Astrocyte (in vitro differentiated cells and primary cell): ENCODE data around the gene PCCA. TPM values are rescaled to one million over a fixed set of nuclear protein-coding genes. Genes with fewer than 3 reads are reported as not detected.
"Not testable (repeated sequence)": the region's sequence is repeated elsewhere in the genome, so short reads cannot be mapped to it uniquely, and the experiment has no call there.

Experiments
- DNase-seq: peaks from one replicate; pipeline ENCODE4 v3.0.0-alpha.2; 2010; ENCODE audit warnings: low read depth
- FAIRE-seq: peaks from 2 replicates; lab custom pipeline; 2011; peaks lifted over from hg19 to GRCh38; lab: Jason Lieb, UNC
- H2AFZ ChIP-seq: 2 replicates; pipeline ENCODE4 v1.6.0; 2012; ENCODE audit warnings: low read depth, low read length, inconsistent platforms
- H3K27ac ChIP-seq: 2 replicates; pipeline ENCODE4 v1.5.1; 2011; ENCODE audit warnings: low read depth, low read length, inconsistent platforms
- H3K27me3 ChIP-seq: 2 replicates; pipeline ENCODE4 v1.6.0; 2011; ENCODE audit warnings: low read length, inconsistent platforms; ENCODE audit not compliant: insufficient read depth
- H3K36me3 ChIP-seq: 2 replicates; pipeline ENCODE4 v1.5.1; 2011; ENCODE audit warnings: low read length, inconsistent platforms; ENCODE audit not compliant: insufficient read depth
- H3K4me1 ChIP-seq: 2 replicates; pipeline ENCODE4 v1.5.1; 2011; ENCODE audit warnings: low read length, inconsistent platforms; ENCODE audit not compliant: insufficient read depth
- H3K4me2 ChIP-seq: 2 replicates; pipeline ENCODE4 v1.6.0; 2012; ENCODE audit warnings: low read length, inconsistent platforms
- H3K4me3 ChIP-seq: 2 replicates; pipeline ENCODE4 v1.5.1; 2011; ENCODE audit warnings: low read depth, mild to moderate bottlenecking, low read length, inconsistent platforms; ENCODE audit not compliant: insufficient read depth
- H3K79me2 ChIP-seq: 2 replicates; pipeline ENCODE4 v1.6.0; 2012; ENCODE audit warnings: mild to moderate bottlenecking, low read length, inconsistent platforms; ENCODE audit not compliant: insufficient read depth
- H3K9ac ChIP-seq: 2 replicates; pipeline ENCODE4 v1.6.0; 2012; ENCODE audit warnings: mild to moderate bottlenecking, low read length, inconsistent platforms
- H3K9me3 ChIP-seq: 2 replicates; pipeline ENCODE4 v1.5.1; 2012; ENCODE audit warnings: low read depth, mild to moderate bottlenecking, low read length, inconsistent platforms; ENCODE audit not compliant: insufficient read depth
- H4K20me1 ChIP-seq: 2 replicates; pipeline ENCODE4 v1.6.0; 2012; ENCODE audit warnings: low read length, inconsistent platforms; ENCODE audit not compliant: insufficient read depth
- H3K27ac Mint-ChIP-seq: one replicate; pipeline ENCODE4 v1.8.0; 2021; ENCODE audit warnings: mild to moderate bottlenecking, mixed read lengths; ENCODE audit not compliant: unreplicated experiment
- H3K27me3 Mint-ChIP-seq: one replicate; pipeline ENCODE4 v1.8.0; 2021; ENCODE audit warnings: low read depth, mixed read lengths; ENCODE audit not compliant: unreplicated experiment
- H3K36me3 Mint-ChIP-seq: one replicate; pipeline ENCODE4 v1.8.0; 2021; ENCODE audit warnings: low read depth, mixed read lengths; ENCODE audit not compliant: unreplicated experiment
- H3K4me1 Mint-ChIP-seq: one replicate; pipeline ENCODE4 v1.8.0; 2021; ENCODE audit warnings: low read depth, mixed read lengths; ENCODE audit not compliant: unreplicated experiment
- H3K4me3 Mint-ChIP-seq: one replicate; pipeline ENCODE4 v1.8.0; 2021; ENCODE audit warnings: mild to moderate bottlenecking, moderate library complexity, mixed read lengths; ENCODE audit not compliant: unreplicated experiment
- H3K9me3 Mint-ChIP-seq: one replicate; pipeline ENCODE4 v1.8.0; 2021; ENCODE audit warnings: mild to moderate bottlenecking, mixed read lengths; ENCODE audit not compliant: unreplicated experiment
- CTCF ChIP-seq: IDR thresholded peaks from 2 replicates; pipeline ENCODE4 v1.5.1; 2011; ENCODE audit warnings: low read depth, mild to moderate bottlenecking, inconsistent platforms, low read length, moderate library complexity; ENCODE audit not compliant: insufficient read depth
- EZH2 ChIP-seq: IDR thresholded peaks from 2 replicates; pipeline ENCODE4 v1.6.1; 2012; ENCODE audit warnings: mild to moderate bottlenecking, low read length, inconsistent platforms; ENCODE audit not compliant: insufficient read depth
- total RNA-seq: library from RNA; stranded (reverse); gene quantifications from 2 replicates; pipeline ENCODE4 v1.2.1, GENCODE V29; 2021

The PCCA gene
- total RNA-seq, 1 donor from 2014 or later, result 13.9 TPM

- Histone ChIP-seq H3K36me3 (no peaks in the 10 kb centered on the region), H3K27me3 (no peaks in the 10 kb centered on the region), H3K79me2 (no peaks in the 10 kb centered on the region), H2AFZ (no peak overlapping the region), H3K4me1 (no peaks in the 10 kb centered on the region), H3K4me2 (no peak overlapping the region), H4K20me1 (no peaks in the 10 kb centered on the region), H3K27ac (no peak overlapping the region), H3K4me3 (no peak overlapping the region), H3K9ac (no peak overlapping the region), H3K9me3 (no peaks in the 10 kb centered on the region)
- peaks cover 8% of the 10 kb centered on the region for H3K36me3 Mint-ChIP-seq
- H3K4me3 Mint-ChIP-seq, result no peak overlapping the region
- TF ChIP-seq EZH2 (no peak), CTCF (no peak)
- H3K9me3 Mint-ChIP-seq, result no peaks in the 10 kb centered on the region
- peaks cover 4% of the 10 kb centered on the region for H3K4me1 Mint-ChIP-seq
- no peak for DNase-seq
- FAIRE-seq, result no peak
- H3K27ac Mint-ChIP-seq, result no peak overlapping the region
- no peaks in the 10 kb centered on the region for H3K27me3 Mint-ChIP-seq
Measured at GRCh38 chr13:100221166-100221565, 132.3 kb downstream of the PCCA start.

- not testable (repeated sequence) for H3K9me3 ChIP-seq, DNase-seq
Measured at GRCh38 chr13:100223966-100224530, 135.2 kb downstream of the PCCA start.

GRCh38 chr13:100229603-100230002 is 140.7 kb downstream of the PCCA start:
- peaks cover 5% of the 10 kb centered on the region for H3K4me1 Mint-ChIP-seq
- no peak overlapping the region for H3K27ac ChIP-seq
- H3K27ac Mint-ChIP-seq, result no peak overlapping the region

More at GRCh38 chr13:100223966-100224530, 135.2 kb downstream of the PCCA start:
- not testable (repeated sequence) for H3K36me3 Mint-ChIP-seq, H3K4me3 Mint-ChIP-seq, H3K27ac Mint-ChIP-seq, H4K20me1 ChIP-seq, H3K36me3 ChIP-seq, H3K4me1 ChIP-seq, FAIRE-seq, H3K4me1 Mint-ChIP-seq, H3K4me3 ChIP-seq, H2AFZ ChIP-seq, H3K9me3 Mint-ChIP-seq, H3K27ac ChIP-seq, H3K27me3 ChIP-seq, H3K4me2 ChIP-seq, H3K9ac ChIP-seq, H3K27me3 Mint-ChIP-seq, H3K79me2 ChIP-seq

More at GRCh38 chr13:100229603-100230002, 140.7 kb downstream of the PCCA start:
- Mint-ChIP-seq H3K9me3 (no peaks in the 10 kb centered on the region), H3K4me3 (no peak overlapping the region), H3K27me3 (no peaks in the 10 kb centered on the region), H3K36me3 (no peaks in the 10 kb centered on the region)
- FAIRE-seq (no peak), DNase-seq (no peak)
- TF ChIP-seq CTCF, result no peak
- no peak for TF ChIP-seq EZH2
- peaks cover 4% of the 10 kb centered on the region for H3K79me2 ChIP-seq
- H2AFZ ChIP-seq, result no peak overlapping the region
- H3K4me1 ChIP-seq, result peaks cover 3% of the 10 kb centered on the region
- H3K4me3 ChIP-seq, result no peak overlapping the region
- no peak overlapping the region for H3K9ac ChIP-seq
- H3K4me2 ChIP-seq, result no peak overlapping the region
- no peaks in the 10 kb centered on the region for H3K27me3 ChIP-seq
- H4K20me1 ChIP-seq, result no peaks in the 10 kb centered on the region
- H3K36me3 ChIP-seq, result no peaks in the 10 kb centered on the region
- H3K9me3 ChIP-seq, result no peaks in the 10 kb centered on the region
